ENCODE results near the gene SCAMP4. TPM values are rescaled to one million over a fixed set of nuclear protein-coding genes. Genes with fewer than 3 reads are reported as not detected.

The SCAMP4 gene
- total and polyA plus RNA-seq, 9 of the 15 experiments (the other 6 are each of a cell fraction or from before 2014, with no cell fraction given) = 0.81 to 45.9 (median 12.8) TPM

GRCh38 chr19:1905110-1905862, at the start of gene SCAMP4, which contains the start of gene ADAT3 (continued):
- TF ChIP-seq SRSF1 (IDR thresholded peaks at IDR 0.05; ENCODE audit: low read depth, low read length) = no peak
- TF ChIP-seq SP2 (IDR thresholded peaks at IDR 0.05; ENCODE audit: extremely low read depth, low read depth, low read length, poor library complexity, severe bottlenecking) = no peak
- TF ChIP-seq L3MBTL2 (IDR thresholded peaks at IDR 0.05) = peak; percentile 67
- TF ChIP-seq RUNX1 (IDR thresholded peaks at IDR 0.05; ENCODE audit: low read depth) = no peak
- TF ChIP-seq ARID3A (IDR thresholded peaks at IDR 0.05; ENCODE audit: borderline replicate concordance, low read depth, low read length) = no peak
- TF ChIP-seq SETDB1 (IDR thresholded peaks at IDR 0.05; ENCODE audit: low read length) = no peak
- TF ChIP-seq ELF2 (CRISPR knock-in tag; IDR thresholded peaks at IDR 0.05) = no peak
- no peak for TF ChIP-seq ZNF12 (CRISPR knock-in tag; IDR thresholded peaks at IDR 0.05)
- TF ChIP-seq ZNF780A (CRISPR knock-in tag; IDR thresholded peaks at IDR 0.05) = no peak
- no peak for TF ChIP-seq ZNF232 (CRISPR knock-in tag; IDR thresholded peaks at IDR 0.05)
- no peak for TF ChIP-seq ZNF76 (CRISPR knock-in tag; IDR thresholded peaks at IDR 0.05; ENCODE audit: borderline replicate concordance)
- TF ChIP-seq RAD21 (CRISPR knock-in tag; conservative IDR thresholded peaks at IDR 0.05 in 1 of 2, IDR thresholded peaks at IDR 0.05 in 1 of 2) = no peak
- TF ChIP-seq THAP12 (CRISPR knock-in tag; IDR thresholded peaks at IDR 0.05) = no peak; the same call in 1 of the 2 replicates
- no peak for TF ChIP-seq SMARCA4 (IDR thresholded peaks at IDR 0.05)
- no peak for TF ChIP-seq MYBL2 (IDR thresholded peaks at IDR 0.05; ENCODE audit: low read depth)
- no peak for TF ChIP-seq MYBL2 (CRISPR knock-in tag; IDR thresholded peaks at IDR 0.05; ENCODE audit: borderline replicate concordance)
- TF ChIP-seq TBL1XR1 (IDR thresholded peaks at IDR 0.05; ENCODE audit: low read length in 2 of 2) = no peak; a peak in 1 of 4 replicates
- TF ChIP-seq ZNF75A (CRISPR knock-in tag; IDR thresholded peaks at IDR 0.05) = no peak
- TF ChIP-seq TCFL5 (CRISPR knock-in tag; conservative IDR thresholded peaks at IDR 0.05) = no peak
- TF ChIP-seq CC2D1A (IDR thresholded peaks at IDR 0.05) = no peak
- TF ChIP-seq MECOM (CRISPR knock-in tag; IDR thresholded peaks at IDR 0.05) = 0 out of 2 replicates have a peak, but pooled peaks have one; percentile 46
- no peak for TF ChIP-seq MTF1 (CRISPR knock-in tag; IDR thresholded peaks at IDR 0.05; ENCODE audit: borderline replicate concordance)
- TF ChIP-seq ZNF24 (IDR thresholded peaks at IDR 0.05) = no peak
- peak; percentile 53; the same call in 1 of the 2 replicates for TF ChIP-seq ESRRA (IDR thresholded peaks at IDR 0.05; ENCODE audit: borderline replicate concordance, low read depth)
- no peak for TF ChIP-seq ZC3H11A (IDR thresholded peaks at IDR 0.05; ENCODE audit: low read depth, low read length)

All from K562 (cell line).